Activated T-helper 1 cell treated with anti-CD3 and anti-CD28 coated beads, Interleukin-2, amount 50 U/mL, for 16 hours (primary cell): ENCODE results near the gene PLEKHM2.

ENCODE experiments used
- DNase-seq, 2 donors: peaks; one replicate each; pipeline ENCODE4 v3.0.0-alpha.2; 2020; ENCODE audit warnings: low read depth in 1 of 2, low spot score in 1 of 2

The PLEKHM2 gene

GRCh38 chr1:15701784-15702183 lies 17.7 kb downstream of the PLEKHM2 start:
- DNase-seq, result no peak

- no peak for DNase-seq
Measured at GRCh38 chr1:15702722-15703550, 18.8 kb downstream of the PLEKHM2 start.

DNA sequence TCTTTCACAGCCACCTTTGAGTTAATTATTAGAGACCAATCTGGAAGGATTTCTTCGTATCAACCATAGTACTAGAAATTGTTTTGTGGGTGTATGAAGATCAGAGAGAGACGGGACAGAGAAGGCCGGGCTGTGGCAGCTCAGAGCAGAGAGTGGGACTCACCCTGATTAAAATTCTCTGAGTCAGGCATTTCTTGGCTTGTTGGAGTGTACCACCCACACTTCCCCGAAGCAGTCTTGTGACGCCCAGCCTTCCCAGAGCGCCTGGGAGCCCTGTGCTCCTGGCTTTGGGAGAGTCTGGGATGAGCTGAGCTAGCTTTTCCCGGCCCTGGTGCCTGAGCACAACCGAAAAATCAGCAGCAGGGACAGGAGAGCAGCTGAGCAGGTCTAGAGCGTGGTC lies 19.4 kb downstream of the PLEKHM2 start:
- DNase-seq, result no peak

DNA sequence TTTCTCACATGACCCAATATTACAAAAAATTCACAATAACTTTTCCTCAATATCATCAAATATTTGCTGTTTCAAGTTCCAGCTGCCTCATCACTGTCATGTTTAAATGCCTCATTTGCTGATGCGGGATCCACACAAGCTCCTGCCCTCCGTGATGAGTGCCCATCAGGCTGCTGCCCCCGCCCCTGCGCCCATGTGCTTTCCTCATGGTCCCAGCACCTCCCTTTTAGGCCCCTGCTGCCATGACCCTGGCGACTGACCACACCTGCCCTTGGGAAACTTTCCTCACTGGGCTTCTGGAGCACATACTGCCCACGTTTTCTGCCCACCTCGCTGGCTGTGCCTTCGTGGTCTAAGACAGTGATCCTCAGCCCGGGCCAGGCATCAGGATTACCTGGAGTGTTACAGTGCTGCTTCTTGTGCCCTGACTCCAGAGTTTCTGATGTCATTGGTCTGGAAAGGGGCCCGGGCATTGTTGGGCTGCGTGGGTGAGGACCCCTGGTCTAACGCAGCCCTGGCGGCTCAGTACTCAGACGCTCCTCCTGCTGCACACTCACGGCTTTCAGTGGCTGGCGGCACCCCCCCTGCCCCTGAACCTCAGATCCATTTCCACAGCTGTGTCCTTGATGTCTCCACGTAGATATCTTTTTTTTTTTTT lies 20.5 kb downstream of the PLEKHM2 start:
- DNase-seq, result no peak

GRCh38 chr1:15705184-15705566 lies 21.1 kb downstream of the PLEKHM2 start:
- no peak for DNase-seq

DNA sequence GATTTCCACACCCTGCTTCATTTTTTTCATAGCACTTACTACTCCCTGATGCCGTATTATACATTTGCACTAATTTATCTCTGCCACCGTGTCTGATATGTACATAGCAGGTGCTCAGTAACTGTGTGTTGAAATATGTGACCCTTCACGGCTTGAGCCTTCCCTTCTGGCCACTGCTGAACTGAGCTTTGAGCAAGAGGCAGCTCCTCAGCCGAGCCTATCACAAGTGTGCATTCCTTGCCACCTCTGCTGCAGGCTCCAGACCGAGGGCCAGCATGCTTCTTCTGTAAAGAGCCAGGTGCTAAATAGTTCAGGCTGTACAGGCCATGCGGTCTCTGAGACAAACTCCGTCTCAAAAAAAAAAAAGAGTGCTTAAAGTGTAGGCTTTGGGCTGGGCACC lies 22.6 kb downstream of the PLEKHM2 start:
- DNase-seq, result no peak

- no peak for DNase-seq
Measured at GRCh38 chr1:15707239-15707925, 23.3 kb downstream of the PLEKHM2 start.

GRCh38 chr1:15708486-15709137 lies 24.5 kb downstream of the PLEKHM2 start:
- DNase-seq, result no peak

- DNase-seq, result no peak
Measured at GRCh38 chr1:15709226-15709625, 25.1 kb downstream of the PLEKHM2 start.

GRCh38 chr1:15712168-15712567 lies 28.0 kb downstream of the PLEKHM2 start:
- DNase-seq, result no peak

DNA sequence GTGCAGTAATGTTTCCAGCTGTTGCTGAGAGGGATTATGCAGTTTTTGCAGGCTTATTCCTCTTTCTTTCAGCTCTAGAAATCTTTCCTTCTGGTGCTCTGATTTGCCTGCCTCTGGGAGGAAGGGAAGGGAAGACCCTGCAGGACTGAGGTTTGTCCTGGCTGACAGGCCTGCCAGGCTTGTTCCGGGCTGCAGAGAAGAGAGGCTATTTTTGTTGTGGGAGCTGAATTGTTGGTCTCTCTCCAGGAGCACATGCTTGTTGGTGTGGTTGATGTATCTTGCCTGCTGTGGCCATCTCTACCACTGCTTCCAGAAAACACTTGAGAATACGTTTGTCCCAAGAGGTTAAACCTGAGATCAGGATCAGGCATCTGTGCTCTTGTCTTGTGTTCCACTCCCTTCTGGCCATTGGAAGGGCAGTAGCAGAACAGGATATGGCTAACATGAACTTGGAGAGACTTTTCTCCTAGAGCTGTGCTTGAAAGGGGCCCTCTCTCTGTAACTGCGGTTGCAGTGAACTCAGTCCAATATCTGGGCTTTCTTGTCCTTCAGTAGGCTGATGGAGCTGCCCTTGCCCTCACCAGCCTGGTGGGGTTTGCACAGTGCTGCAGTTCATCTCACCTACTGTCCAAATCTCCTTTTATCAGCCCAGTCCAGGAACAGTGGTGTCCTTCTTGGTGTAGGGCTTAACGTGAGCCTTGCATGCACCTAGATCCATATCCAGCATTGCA lies 30.5 kb downstream of the PLEKHM2 start:
- no peak for DNase-seq

GRCh38 chr1:15717418-15718125 lies 33.5 kb downstream of the PLEKHM2 start:
- no peak for DNase-seq

GRCh38 chr1:15718199-15718601 lies 34.1 kb downstream of the PLEKHM2 start:
- no peak for DNase-seq

GRCh38 chr1:15719381-15720120 lies 35.4 kb downstream of the PLEKHM2 start:
- DNase-seq, result no peak

DNA sequence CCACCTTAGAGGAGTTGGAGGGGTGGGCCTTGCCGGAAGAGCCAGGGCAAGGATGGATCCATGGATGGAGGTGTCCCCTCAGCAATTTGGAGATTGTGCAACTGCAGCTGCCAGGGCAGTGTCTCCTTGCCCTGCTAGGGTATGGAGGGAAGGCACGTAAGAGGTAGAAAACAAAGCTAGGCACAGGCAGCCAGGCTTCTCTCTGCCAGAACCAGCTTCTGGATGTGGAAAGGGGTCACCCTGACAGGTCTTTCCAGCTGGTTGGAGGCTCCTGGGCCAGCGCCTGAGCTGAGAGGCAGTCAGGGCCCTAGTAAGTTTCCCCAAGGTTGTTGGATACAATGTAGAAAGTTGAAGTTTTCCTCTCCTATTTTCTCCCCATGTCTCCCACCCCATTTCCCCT lies 36.7 kb downstream of the PLEKHM2 start:
- DNase-seq, result no peak

DNA sequence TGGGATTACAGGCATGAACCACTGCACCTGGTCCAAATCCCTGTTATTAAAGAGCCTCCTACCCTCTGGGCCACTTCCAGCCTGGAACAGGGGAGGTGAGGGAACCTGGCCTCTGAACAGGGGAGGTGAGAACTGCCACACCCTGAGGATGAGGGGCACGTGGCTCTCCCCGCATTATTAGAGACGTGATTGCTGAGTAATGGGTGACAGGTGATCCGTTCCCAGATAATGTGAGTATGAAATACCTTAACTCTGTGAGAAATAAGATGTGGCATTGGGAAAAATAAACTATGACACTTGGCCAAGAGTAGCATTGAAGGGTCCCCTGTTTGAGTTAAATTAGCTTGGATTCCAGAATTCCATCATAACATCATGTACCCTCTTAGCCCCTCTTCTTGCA lies 38.3 kb downstream of the PLEKHM2 start:
- no peak for DNase-seq

- no peak for DNase-seq
Measured at GRCh38 chr1:15722836-15723532, 38.9 kb downstream of the PLEKHM2 start.

DNA sequence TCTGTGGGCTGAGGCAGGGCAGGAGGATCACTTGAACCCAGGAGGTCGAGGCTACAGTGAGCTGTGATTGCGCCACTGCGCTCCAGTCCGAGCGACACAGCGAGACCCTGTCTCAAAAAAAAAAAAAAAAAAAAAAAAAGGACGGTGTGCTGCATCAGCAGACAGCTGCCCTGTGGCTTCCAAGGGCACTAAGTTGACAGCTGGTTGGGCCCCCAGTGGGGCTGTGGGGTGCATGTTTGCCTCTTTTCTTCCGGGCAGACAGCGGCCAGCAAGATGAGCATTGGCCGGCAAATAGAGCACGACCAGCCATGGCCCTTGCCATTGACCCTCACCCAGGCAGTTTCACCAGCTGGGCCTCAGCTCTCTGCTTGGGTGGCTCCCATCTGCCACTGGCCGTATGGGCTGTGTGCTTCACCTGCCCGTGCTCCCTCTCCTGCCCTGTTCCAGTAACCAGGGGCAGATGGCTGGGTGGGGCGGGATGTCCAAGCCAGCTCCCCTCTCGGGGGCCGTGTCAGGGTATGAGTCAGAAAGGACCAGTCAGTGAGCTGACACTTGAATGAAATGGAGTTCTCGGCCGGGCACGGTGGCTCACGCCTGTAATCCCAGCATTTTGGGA lies 39.6 kb downstream of the PLEKHM2 start:
- DNase-seq, result no peak
